ENCODE results near the gene DICER1.

- TF ChIP-seq FOXM1 (IDR thresholded peaks at IDR 0.05; ENCODE audit: borderline replicate concordance) (no peak), ZNF384 (IDR thresholded peaks at IDR 0.05) (no peak), PKNOX1 (IDR thresholded peaks at IDR 0.05) (no peak), CTBP1 (IDR thresholded peaks at IDR 0.05; ENCODE audit: borderline replicate concordance) (no peak), HDGF (IDR thresholded peaks at IDR 0.05; ENCODE audit: borderline replicate concordance) (no peak), FOXK2 (IDR thresholded peaks at IDR 0.05) (no peak), ELF4 (IDR thresholded peaks at IDR 0.05) (no peak), TARDBP (IDR thresholded peaks at IDR 0.05) (no peak), SP1 (IDR thresholded peaks at IDR 0.05) (no peak)
These were observed 27.9 kb upstream of the DICER1 start for GRCh38 chr14:95185033-95185766.

Measured in HEK293T (cell line).